Left renal pelvis (tissue), 4 donors: ENCODE measurements around the gene WARS2. TPM values are rescaled to one million over a fixed set of nuclear protein-coding genes. Genes with fewer than 3 reads are reported as not detected.
"Not testable (repeated sequence)": the region's sequence is repeated elsewhere in the genome, so short reads cannot be mapped to it uniquely, and the experiment has no call there.

Experiments used
- DNase-seq, 4 donors: peaks; one replicate each; pipeline ENCODE4 v3.0.0-alpha.2; 2013; ENCODE audit warnings: low read depth in 4 of 4, low spot score in 3 of 4
- polyA plus RNA-seq, 4 donors: library from polyadenylated mRNA; unstranded; fragments of 120-200 nt; gene quantifications; one replicate each; pipeline ENCODE4 v1.2.1, GENCODE V29; 2013; ENCODE audit not compliant: insufficient read length in 4 of 4

The WARS2 gene
- 10 to 100 TPM; 14.7 to 24.6 (median 20.3) TPM for polyA plus RNA-seq

GRCh38 chr1:119140177-119141019, at the start of gene WARS2:
TSS of gene WARS2 (minus strand) at chr1:119140653. CDS start at chr1:119140644, 9 bp downstream.
- DNase-seq, result peak; percentile 94 to 98 (median 95)

GRCh38 chr1:119188926-119189325, 48.5 kb upstream of the WARS2 start:
- DNase-seq, result no peak

DNA sequence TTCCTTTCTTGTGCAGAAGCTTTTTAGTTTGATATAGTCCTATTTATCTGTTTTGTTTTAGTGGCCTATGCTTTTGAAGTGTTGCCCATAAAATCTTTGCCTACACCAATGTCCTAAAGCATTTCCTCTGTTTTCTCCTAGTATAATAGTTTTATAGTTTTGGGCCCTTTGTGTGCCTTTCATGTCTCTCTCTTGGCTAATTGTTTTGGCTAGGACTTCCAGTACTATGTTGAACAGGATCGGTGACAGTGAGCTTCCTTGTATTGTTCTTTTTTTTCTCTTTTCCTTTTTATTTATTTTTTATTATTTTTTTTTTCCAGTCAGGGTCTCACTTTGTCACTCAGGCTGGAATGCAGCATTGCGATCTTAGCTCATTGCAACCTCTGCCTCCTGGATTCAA, 47.0 kb upstream of the WARS2 start:
- DNase-seq, result no peak

DNA sequence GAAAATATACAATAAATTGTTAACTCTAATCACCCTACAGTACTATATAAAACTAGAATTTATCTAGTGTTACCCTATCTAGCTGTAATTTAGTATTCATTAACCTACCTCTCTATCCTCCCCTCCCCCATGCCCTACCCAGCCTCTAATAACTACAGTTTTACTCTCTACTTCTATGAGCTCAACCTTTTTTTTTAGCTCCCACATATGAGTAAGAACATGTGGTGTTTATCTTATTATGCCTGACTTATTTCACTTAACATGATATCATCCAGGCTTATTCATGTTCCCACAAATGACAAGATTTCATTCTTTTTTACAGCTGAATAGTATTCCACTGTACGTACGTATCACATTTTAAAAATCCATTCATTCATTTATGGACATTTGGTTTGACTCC, 46.0 kb upstream of the WARS2 start:
- DNase-seq, result no peak

DNA sequence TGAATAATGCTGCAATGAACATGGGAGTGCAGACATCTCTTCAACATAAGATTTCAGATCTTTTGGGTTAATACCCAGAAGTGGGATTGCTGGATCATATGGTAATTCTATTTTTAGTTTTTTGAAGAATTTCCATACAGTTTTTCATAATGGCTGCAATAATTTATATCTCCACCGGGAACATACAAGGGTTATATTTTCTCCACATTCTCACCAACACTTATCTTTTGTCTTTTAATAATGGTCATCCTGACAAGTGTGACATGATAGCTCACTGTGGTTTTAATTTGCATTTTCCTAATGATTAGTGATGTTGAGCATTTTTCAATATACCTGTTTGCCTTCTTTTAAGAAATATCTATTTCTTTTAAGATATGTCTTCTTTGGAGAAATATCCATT, 44.5 kb upstream of the WARS2 start:
- no peak for DNase-seq

GRCh38 chr1:119181218-119181617, 40.8 kb upstream of the WARS2 start:
- no peak for DNase-seq

DNA sequence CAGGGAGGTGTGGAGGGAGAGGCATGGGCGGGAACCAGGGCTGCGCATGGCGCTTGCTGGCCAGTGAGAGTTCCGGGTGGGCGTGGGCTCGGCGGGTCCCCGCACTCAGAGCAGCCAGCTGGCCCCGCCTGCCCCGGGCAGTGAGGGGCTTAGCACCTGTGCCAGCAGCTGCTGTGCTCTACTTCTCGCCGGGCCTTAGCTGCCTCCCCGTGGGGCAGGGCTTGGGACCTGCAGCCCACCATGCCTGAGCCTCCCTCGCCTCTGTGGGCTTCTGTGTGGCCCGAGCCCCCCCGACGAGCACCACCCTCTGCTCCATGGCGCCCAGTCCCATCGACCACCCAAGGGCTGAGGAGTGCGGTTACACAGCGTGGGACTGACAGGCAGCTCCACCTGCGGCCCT, 38.6 kb upstream of the WARS2 start:
- DNase-seq, result no peak

DNA sequence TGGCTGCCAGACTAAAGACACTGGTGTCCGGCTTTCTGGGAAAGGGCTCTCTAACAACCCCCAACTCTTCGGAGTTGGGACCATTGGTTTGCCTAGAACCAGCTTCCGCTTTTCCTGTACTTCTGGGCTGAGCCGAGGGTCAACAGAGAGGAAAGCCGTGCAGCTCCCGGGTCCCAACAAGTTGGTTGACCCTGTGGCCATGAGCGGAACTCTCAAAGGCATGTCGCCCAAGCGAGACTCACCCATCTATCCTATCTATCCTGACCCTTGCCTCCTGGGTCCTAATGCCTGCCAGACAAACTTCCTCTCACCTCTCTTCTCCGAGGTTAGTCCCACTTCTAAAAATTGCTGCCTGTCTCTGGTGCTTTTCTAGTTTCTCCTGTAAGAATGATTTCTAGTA, 32.5 kb upstream of the WARS2 start:
- not testable (repeated sequence) for DNase-seq

DNA sequence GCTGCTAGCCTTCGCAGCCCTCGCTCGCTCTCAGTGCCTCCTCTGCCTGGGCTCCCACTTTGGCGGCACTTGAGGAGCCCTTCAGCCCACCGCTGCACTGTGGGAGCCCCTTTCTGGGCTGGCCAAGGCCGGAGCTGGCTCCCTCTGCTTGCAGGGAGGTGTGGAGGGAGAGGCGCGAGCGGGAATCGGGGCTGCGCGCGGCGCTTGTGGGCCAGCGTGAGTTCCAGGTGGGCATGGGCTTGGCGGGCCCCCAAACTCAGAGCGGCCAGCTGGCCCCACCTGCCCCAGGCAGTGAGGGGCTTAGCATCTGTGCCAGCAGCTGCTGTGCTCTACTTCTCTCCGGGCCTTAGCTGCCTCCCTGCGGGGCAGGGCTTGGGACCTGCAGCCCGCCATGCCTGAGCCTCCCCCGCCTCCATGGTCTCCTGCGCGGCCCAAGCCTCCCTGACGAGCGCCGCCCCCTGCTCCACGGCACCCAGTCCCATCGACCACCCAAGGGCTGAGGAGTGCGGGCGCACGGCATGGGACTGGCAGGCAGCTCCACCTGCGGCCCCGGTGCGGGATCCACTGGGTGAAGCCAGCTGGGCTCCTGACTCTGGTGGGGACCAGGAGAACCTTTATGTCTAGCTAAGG, 31.0 kb upstream of the WARS2 start:
- DNase-seq, result not testable (repeated sequence)

DNA sequence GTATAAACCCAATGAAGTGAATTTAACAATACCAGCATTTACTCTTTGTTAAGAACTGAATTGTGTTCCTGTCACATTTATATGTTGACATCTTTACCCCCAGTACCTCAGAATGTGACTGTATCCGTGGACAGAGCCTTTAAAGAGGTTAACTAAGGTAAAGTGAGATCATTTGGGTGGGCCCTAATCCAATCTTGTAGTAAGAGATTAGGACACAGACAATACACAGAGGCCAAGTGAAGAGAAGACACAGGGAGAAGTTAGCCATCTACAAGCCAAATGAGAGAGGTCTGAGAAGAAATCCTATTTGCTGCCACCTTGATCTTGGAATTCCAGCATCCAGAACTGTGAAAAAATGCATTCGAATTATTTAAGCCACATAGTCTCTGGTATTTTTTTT, 22.9 kb upstream of the WARS2 start:
- no peak for DNase-seq

DNA sequence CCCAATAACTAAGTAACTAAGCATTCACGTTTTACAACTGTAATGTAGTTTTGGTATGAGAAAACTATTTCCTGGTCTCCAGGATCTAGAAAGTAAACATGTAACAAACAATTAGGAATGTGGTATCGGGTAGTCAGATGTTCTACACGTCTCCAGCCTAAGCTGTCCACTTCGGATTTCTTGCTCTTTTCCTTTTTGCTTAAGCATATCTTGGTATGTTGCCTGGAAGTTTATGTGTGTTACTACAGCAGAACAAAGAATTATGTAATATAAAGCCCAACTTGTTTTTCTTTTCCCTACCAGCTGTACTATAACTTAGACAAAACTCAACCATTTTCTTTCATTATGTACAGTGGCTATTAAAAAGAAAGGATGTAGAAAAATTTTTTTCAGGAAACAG, 20.4 kb upstream of the WARS2 start:
- DNase-seq, result no peak

GRCh38 chr1:119160409-119160808, 20.0 kb upstream of the WARS2 start:
- DNase-seq, result no peak

GRCh38 chr1:119159966-119160365, 19.5 kb upstream of the WARS2 start:
- DNase-seq, result no peak

GRCh38 chr1:119159111-119159510, 18.7 kb upstream of the WARS2 start:
- DNase-seq, result no peak

GRCh38 chr1:119156761-119157160, 16.3 kb upstream of the WARS2 start:
- not testable (repeated sequence) for DNase-seq

GRCh38 chr1:119155069-119155468, 14.6 kb upstream of the WARS2 start:
- not testable (repeated sequence) for DNase-seq

DNA sequence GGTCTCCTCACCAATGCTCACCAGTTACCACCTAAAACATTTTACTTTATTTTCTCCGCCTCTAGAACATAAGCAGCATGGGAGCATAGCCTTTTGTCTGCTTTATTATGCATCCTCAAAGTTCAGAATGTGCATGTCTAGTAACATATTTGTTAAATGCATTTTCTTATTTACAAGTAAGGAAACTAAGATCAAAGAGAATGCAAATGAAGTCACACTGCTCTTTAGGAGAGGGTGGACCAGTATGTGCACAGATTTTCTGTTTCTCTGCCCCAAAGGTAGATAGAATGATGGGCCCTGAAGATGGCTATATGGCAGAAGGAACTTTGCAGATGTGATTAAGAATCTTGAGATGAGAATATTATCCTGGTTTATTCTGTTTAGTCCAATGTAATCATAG, 9.7 kb upstream of the WARS2 start:
- no peak for DNase-seq

DNA sequence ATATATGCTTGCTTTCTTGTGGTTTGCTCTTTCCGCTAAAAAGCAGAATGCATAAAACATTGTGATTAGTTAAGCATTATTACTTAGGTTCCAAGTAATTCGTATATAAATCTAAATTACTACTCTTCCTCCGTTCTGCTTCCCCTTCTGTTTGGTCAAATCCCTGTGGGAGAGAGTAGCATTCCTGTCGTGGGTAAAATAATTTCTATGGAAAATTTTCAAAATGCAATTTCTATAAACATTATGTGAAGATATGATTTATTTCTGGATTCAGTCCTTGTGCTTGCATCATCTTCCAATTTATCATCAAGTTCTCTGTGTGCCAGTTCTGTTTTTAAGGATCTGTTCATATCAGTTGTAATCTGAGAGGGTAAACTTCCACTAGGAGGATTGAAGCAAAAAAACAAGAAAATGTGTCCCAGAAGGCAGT, 7.2 kb upstream of the WARS2 start:
- DNase-seq, result no peak

- DNase-seq, result no peak
These were observed 6.0 kb upstream of the WARS2 start for GRCh38 chr1:119146466-119146865.

DNA sequence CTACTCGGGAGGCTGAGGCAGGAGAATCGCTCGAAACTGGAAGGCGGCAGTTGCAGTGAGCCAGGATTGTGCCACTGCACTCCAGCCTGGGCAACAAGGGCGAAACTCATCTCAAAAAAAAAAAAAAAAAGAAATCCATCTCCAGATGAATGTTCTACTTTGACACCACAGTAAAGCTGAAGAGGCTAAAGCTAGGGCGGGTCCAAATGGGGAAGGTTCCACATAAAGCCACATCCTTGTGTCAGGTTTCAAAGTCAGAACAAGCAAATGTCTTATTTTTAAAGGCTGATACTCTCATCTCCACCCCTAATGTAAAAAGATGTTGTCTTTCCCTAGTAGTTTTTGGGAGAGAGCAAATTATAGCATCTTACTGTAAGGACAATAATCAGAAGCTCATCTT, 4.4 kb upstream of the WARS2 start:
- no peak for DNase-seq

GRCh38 chr1:119143706-119144105, 3.3 kb upstream of the WARS2 start:
- DNase-seq, result no peak

GRCh38 chr1:119141660-119142059, 1.2 kb upstream of the WARS2 start:
- no peak for DNase-seq
